H9 (cell line): ENCODE data around the gene RGS3. TPM values are rescaled to one million over a fixed set of nuclear protein-coding genes. Genes with fewer than 3 reads are reported as not detected.

Source experiments
- DNase-seq: peaks from one replicate; pipeline ENCODE4 v3.0.0-alpha.2; 2017
- H2AFZ ChIP-seq: one replicate; pipeline ENCODE4 v1.6.1; 2013; ENCODE audit warnings: mild to moderate bottlenecking, low read length, control low read depth, moderate library complexity
- H2AK5ac ChIP-seq: 2 replicates; pipeline ENCODE4 v1.6.1; 2013; ENCODE audit warnings: low read length, control low read depth, mixed read lengths; ENCODE audit not compliant: insufficient read length
- H2BK120ac ChIP-seq: one replicate; pipeline ENCODE4 v1.6.1; 2013; ENCODE audit warnings: low read depth, mild to moderate bottlenecking, low read length, control low read depth, inconsistent platforms; ENCODE audit not compliant: poor library complexity, severe bottlenecking
- H2BK12ac ChIP-seq: 2 replicates; pipeline ENCODE4 v1.6.1; 2013; ENCODE audit warnings: low read length, control low read depth, mixed read lengths, low read depth; ENCODE audit not compliant: insufficient read length
- H2BK15ac ChIP-seq: 2 replicates; pipeline ENCODE4 v1.6.1; 2013; ENCODE audit warnings: low read depth, low read length, control low read depth
- H2BK20ac ChIP-seq: one replicate; pipeline ENCODE4 v1.6.1; 2013; ENCODE audit warnings: low read depth, mild to moderate bottlenecking, low read length, control low read depth, inconsistent platforms; ENCODE audit not compliant: poor library complexity, severe bottlenecking
- H2BK5ac ChIP-seq: 2 replicates; pipeline ENCODE4 v1.6.1; 2013; ENCODE audit warnings: low read length, control low read depth, mixed read lengths; ENCODE audit not compliant: insufficient read length
- H3K14ac ChIP-seq: 2 replicates; pipeline ENCODE4 v1.6.1; 2013; ENCODE audit warnings: low read length, control low read depth; ENCODE audit not compliant: insufficient read depth
- H3K18ac ChIP-seq: 2 replicates; pipeline ENCODE4 v1.6.1; 2013; ENCODE audit warnings: low read depth, mild to moderate bottlenecking, mixed read lengths, low read length, control low read depth; ENCODE audit not compliant: insufficient read length
- H3K23ac ChIP-seq: 2 replicates; pipeline ENCODE4 v1.6.1; 2013; ENCODE audit warnings: low read length, control low read depth, mixed read lengths, low read depth; ENCODE audit not compliant: insufficient read length
- H3K23me2 ChIP-seq: 2 replicates; pipeline ENCODE4 v1.6.1; 2013; ENCODE audit warnings: low read depth, mild to moderate bottlenecking, mixed read lengths, low read length, control low read depth; ENCODE audit not compliant: insufficient read length, poor library complexity, severe bottlenecking
- H3K27ac ChIP-seq: 2 replicates; pipeline ENCODE4 v1.5.1; 2013; ENCODE audit warnings: low read length, control low read depth, mixed read lengths, low read depth; ENCODE audit not compliant: insufficient read length
- H3K27me3 ChIP-seq: 2 replicates; pipeline ENCODE4 v1.6.1; 2013; ENCODE audit warnings: low read length, control low read depth, inconsistent platforms; ENCODE audit not compliant: insufficient read depth
- H3K4ac ChIP-seq: 2 replicates; pipeline ENCODE4 v1.6.1; 2013; ENCODE audit warnings: low read depth, mild to moderate bottlenecking, control low read depth, inconsistent platforms, low read length, moderate library complexity
- H3K4me1 ChIP-seq: 2 replicates; pipeline ENCODE4 v1.6.1; 2013; ENCODE audit warnings: low read length, control low read depth, inconsistent platforms; ENCODE audit not compliant: insufficient read depth
- H3K4me2 ChIP-seq: 2 replicates; pipeline ENCODE4 v1.6.1; 2013; ENCODE audit warnings: low read length, control low read depth, mixed read lengths; ENCODE audit not compliant: insufficient read length, insufficient read depth
- H3K56ac ChIP-seq: 2 replicates; pipeline ENCODE4 v1.6.1; 2013; ENCODE audit warnings: low read depth, mild to moderate bottlenecking, mixed read lengths, low read length, control low read depth; ENCODE audit not compliant: insufficient read length
- H3K79me1 ChIP-seq: 2 replicates; pipeline ENCODE4 v1.6.1; 2013; ENCODE audit warnings: low read depth, mild to moderate bottlenecking, moderate library complexity, low read length, control low read depth, inconsistent platforms; ENCODE audit not compliant: insufficient read depth, poor library complexity, severe bottlenecking
- H3K79me2 ChIP-seq: 2 replicates; pipeline ENCODE4 v1.6.1; 2013; ENCODE audit warnings: low read length, control low read depth, inconsistent platforms; ENCODE audit not compliant: insufficient read depth
- H3K9ac ChIP-seq: 2 replicates; pipeline ENCODE4 v1.6.1; 2013; ENCODE audit warnings: low read length, control low read depth, mixed read lengths; ENCODE audit not compliant: insufficient read length; ENCODE audit errors: extremely low read depth
- H3K9me3 ChIP-seq: one replicate; pipeline ENCODE4 v1.6.1; 2013; ENCODE audit warnings: low read depth, low read length, inconsistent platforms; ENCODE audit not compliant: control insufficient read depth
- H3T11ph ChIP-seq: one replicate; pipeline ENCODE4 v1.6.1; 2013; ENCODE audit warnings: mild to moderate bottlenecking, low read length, control low read depth, inconsistent platforms
- H4K20me1 ChIP-seq: one replicate; pipeline ENCODE4 v1.6.1; 2013; ENCODE audit not compliant: control insufficient read depth, insufficient read length, insufficient read depth
- H4K5ac ChIP-seq: 2 replicates; pipeline ENCODE4 v1.6.1; 2013; ENCODE audit warnings: low read depth, mild to moderate bottlenecking, mixed read lengths, low read length, control low read depth; ENCODE audit not compliant: insufficient read length
- H4K8ac ChIP-seq: replicated peaks from 2 replicates; pipeline ENCODE4 v1.6.1; 2013; ENCODE audit warnings: low read length, control low read depth, mixed read lengths, low read depth; ENCODE audit not compliant: insufficient read length
- H4K91ac ChIP-seq: 2 replicates; pipeline ENCODE4 v1.6.1; 2013; ENCODE audit warnings: low read depth, mild to moderate bottlenecking, moderate library complexity, mixed read lengths, low read length, control low read depth; ENCODE audit not compliant: insufficient read length
- H3K27ac Mint-ChIP-seq, 3 experiments: 2 replicates in 2 of 3; 3 replicates in 1 of 3; pipeline ENCODE4 v1.8.0; 2020 to 2021; ENCODE audit warnings: mixed read lengths in 3 of 3, mild to moderate bottlenecking in 1 of 3, moderate library complexity in 1 of 3
- H3K27me3 Mint-ChIP-seq: 2 replicates; pipeline ENCODE4 v1.8.0; 2021; ENCODE audit warnings: low read depth, mild to moderate bottlenecking, moderate library complexity, mixed read lengths
- H3K36me3 Mint-ChIP-seq, 3 experiments: 2 replicates in 2 of 3; 3 replicates in 1 of 3; pipeline ENCODE4 v1.8.0; 2020 to 2021; ENCODE audit warnings: low read depth in 3 of 3, mixed read lengths in 3 of 3; ENCODE audit not compliant: insufficient read depth in 1 of 3
- H3K4me1 Mint-ChIP-seq, 2 experiments: 2 replicates each; pipeline ENCODE4 v1.8.0; 2020; ENCODE audit warnings: mixed read lengths in 2 of 2
- H3K4me3 Mint-ChIP-seq, 2 experiments: 2 replicates in 1 of 2; 3 replicates in 1 of 2; pipeline ENCODE4 v1.8.0; 2020 to 2021; ENCODE audit warnings: mild to moderate bottlenecking in 2 of 2, mixed read lengths in 2 of 2, moderate library complexity in 1 of 2
- H3K9me3 Mint-ChIP-seq, 2 experiments: 2 replicates in 1 of 2; 3 replicates in 1 of 2; pipeline ENCODE4 v1.8.0; 2020; ENCODE audit warnings: mild to moderate bottlenecking in 2 of 2, mixed read lengths in 2 of 2, moderate library complexity in 1 of 2
- CTCF ChIP-seq: fragments of 200-600 bp; sonication (generic); conservative IDR thresholded peaks from 3 replicates; pipeline ENCODE4 v1.8.0; 2021; ENCODE audit warnings: antibody characterized with exemption, mild to moderate bottlenecking
- WGBS: extraction: QIAGEN DNeasy Blood & Tissue Kit; methylation state at CpG from one replicate; pipeline ENCODE4 v1.1.7; 2013; ENCODE audit warnings: missing lambda C conversion rate, low lambda C conversion rate, mixed read lengths; ENCODE audit not compliant: insufficient read length; ENCODE audit errors: extremely low coverage; 5-methylcytosine and 5-hydroxymethylcytosine counted together
- total RNA-seq: library from RNA; stranded (reverse); gene quantifications from 2 replicates; pipeline ENCODE4 v1.2.1, GENCODE V29; 2021

RGS3 gene
- total RNA-seq, 1 experiment from 2014 or later, result 13.9 TPM

- no peak overlapping the region for H4K8ac ChIP-seq
- H3T11ph ChIP-seq, result no peak overlapping the region
- no peak overlapping the region for H3K4me2 ChIP-seq
- H2BK20ac ChIP-seq, result no peak overlapping the region
- H3K4me3 Mint-ChIP-seq, result no peak overlapping the region
- H3K23me2 ChIP-seq, result no peaks in the 10 kb centered on the region
- H2BK15ac ChIP-seq, result no peak overlapping the region
- no peak overlapping the region for H3K9ac ChIP-seq
- peaks cover 2 to 3% of the 10 kb centered on the region in 2 experiments; a peak in 3 of 4 replicates for H3K4me1 Mint-ChIP-seq
- H3K18ac ChIP-seq, result no peak overlapping the region
- H3K36me3 Mint-ChIP-seq, result no peaks in the 10 kb centered on the region
- H3K9me3 ChIP-seq, result no peaks in the 10 kb centered on the region
- WGBS, result no CpG with 5 or more reads among the region's 2 CpGs
- H3K27me3 ChIP-seq, result no peaks in the 10 kb centered on the region
- H2BK120ac ChIP-seq, result no peak overlapping the region
- no peak for DNase-seq
- H3K9me3 Mint-ChIP-seq, result no peaks in the 10 kb centered on the region
- H3K23ac ChIP-seq, result no peak overlapping the region
- no peak overlapping the region for H4K91ac ChIP-seq
- H3K4ac ChIP-seq, result no peak overlapping the region
- H2AFZ ChIP-seq, result no peak overlapping the region
- H3K79me1 ChIP-seq, result no peaks in the 10 kb centered on the region
- no peaks in the 10 kb centered on the region for H3K27me3 Mint-ChIP-seq
- H3K79me2 ChIP-seq, result no peaks in the 10 kb centered on the region
- no peaks in the 10 kb centered on the region for H3K4me1 ChIP-seq
- H3K27ac ChIP-seq, result no peak overlapping the region
- TF ChIP-seq CTCF, result no peak
- H3K14ac ChIP-seq, result no peak overlapping the region
- no peak overlapping the region for H2AK5ac ChIP-seq
- no peak overlapping the region for H4K5ac ChIP-seq
- H2BK12ac ChIP-seq, result peak overlapping the region; percentile 94
- H2BK5ac ChIP-seq, result no peak overlapping the region
- H4K20me1 ChIP-seq, result no peaks in the 10 kb centered on the region
- no peak overlapping the region for H3K56ac ChIP-seq
- no peak overlapping the region for H3K27ac Mint-ChIP-seq
Observed at GRCh38 chr9:113444736-113445135, 18.8 kb upstream of the RGS3 start.
